ENCODE results near the gene NPBWR2. TPM values are rescaled to one million over a fixed set of nuclear protein-coding genes. Genes with fewer than 3 reads are reported as not detected.

NPBWR2 gene
- total and polyA plus RNA-seq, 9 of the 15 experiments (the other 6 are each of a cell fraction or from before 2014, with no cell fraction given): not detected

DNA sequence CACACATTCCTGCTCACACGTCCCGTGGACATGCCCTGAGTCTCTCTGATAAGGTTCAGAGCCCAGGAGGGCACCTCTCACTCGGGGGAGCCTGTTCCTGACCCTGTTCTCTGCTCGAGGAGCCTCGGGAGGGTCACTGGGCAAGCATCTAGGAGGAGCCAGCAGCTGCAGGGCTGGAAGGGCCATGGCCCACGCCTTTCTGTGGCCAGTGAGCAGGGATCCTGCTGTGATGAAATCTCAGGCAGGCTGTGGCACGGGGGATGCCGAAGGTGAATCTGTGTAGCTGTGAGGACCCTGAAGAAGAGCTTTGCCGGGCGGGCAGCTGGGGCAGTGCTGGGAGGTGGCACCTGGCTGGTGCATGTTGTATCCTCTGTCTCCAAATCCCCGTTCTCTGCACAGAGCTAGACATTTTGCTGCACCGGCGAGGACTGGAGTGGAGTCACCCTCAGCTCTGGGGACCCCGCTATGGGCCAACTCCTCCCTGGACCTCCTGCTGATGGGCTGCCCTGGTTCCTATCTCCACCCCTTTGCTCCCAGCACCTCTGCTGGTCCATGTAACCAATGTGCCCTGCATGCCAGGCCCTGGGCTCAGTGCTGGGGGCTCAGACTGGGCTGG, 7.1 kb upstream of the NPBWR2 start (continued):
- TF ChIP-seq MTA2 (IDR thresholded peaks at IDR 0.05; ENCODE audit: low read depth): no peak
- TF ChIP-seq CREB1 (IDR thresholded peaks at IDR 0.05): no peak
- no peak for TF ChIP-seq CREB1 (CRISPR knock-in tag; IDR thresholded peaks at IDR 0.05)

DNA sequence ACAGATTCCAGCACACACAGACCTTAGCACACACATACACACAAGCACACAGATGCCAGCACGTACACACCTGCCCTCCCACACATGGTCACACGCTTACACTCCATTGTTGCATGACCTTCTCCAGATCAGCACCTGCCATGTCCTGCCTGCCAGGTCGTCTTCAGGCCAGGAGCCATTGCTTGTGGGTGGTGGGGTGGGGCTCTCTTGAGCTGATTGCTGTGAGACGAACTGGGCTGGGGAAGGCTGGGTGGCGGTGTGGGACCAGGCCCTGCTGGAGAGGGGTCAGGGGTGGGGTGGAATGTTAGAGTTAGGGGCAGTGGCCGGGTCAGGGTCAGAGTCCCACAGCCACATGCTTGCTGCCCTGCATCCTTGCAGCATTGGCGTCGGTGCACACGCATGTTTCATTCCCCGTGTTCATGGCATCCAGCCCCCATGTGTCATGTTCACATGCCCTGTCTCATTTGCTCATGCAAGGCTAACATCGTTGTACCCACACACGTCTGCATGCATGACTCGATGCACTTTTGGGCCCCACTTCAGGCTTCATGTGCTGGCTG, 6.5 kb upstream of the NPBWR2 start:
- no peak for DNase-seq (ENCODE audit: extremely low read depth in 1 of 4, low spot score in 3 of 4)
- no peak overlapping the region for H3K4me2 ChIP-seq (ENCODE audit: insufficient read depth, low read length)
- ChIA-PET POLR2A (interaction anchor here (0.6 kb wide), 1 partner anchor 598 kb away, joined by 4 read pairs; no protein-coding TSS in a partner anchor), CTCF (ENCODE audit: low intra/inter-chr PET ratio) (no interaction called here)
- ATAC-seq: no peak
- no peaks in the 10 kb centered on the region for H3K79me2 ChIP-seq (ENCODE audit: control insufficient read depth, insufficient read depth, low read length)
- H3K27me3 ChIP-seq (ENCODE audit: control insufficient read depth in 2 of 2, insufficient read depth in 2 of 2, low read length in 2 of 2): peaks cover 26 to 64% of the 10 kb centered on the region in 2 experiments; a peak in 4 of 5 replicates
- no peak overlapping the region for H3K9ac ChIP-seq (ENCODE audit: insufficient read depth in 1 of 2, low read depth in 2 of 2, low read length in 2 of 2)
- H3K9me3 ChIP-seq (replicated peaks; ENCODE audit: control insufficient read depth, insufficient read depth, low read depth, low read length): no peaks in the 10 kb centered on the region
- H3K4me1 ChIP-seq (replicated peaks in 1 of 2; ENCODE audit: control insufficient read depth in 2 of 2, insufficient read depth in 2 of 2, low read length in 2 of 2): peaks cover 0 to 26% of the 10 kb centered on the region in 2 experiments; a peak in 1 of 5 replicates
- no peak overlapping the region for H2AFZ ChIP-seq (ENCODE audit: low read depth, low read length)
- H3K4me3 ChIP-seq: no peak overlapping the region
- 2% methylated on average over 13 of the region's 13 CpGs for WGBS (ENCODE audit: insufficient coverage, low coverage, missing lambda C conversion rate)
- no peak overlapping the region for H3K27ac ChIP-seq (ENCODE audit: extremely low read depth, low read depth, low read length)
- H3K9me1 ChIP-seq (ENCODE audit: control insufficient read depth, insufficient read depth, low read length): no peaks in the 10 kb centered on the region
- intact Hi-C loops (cut with micrococcal nuclease) (no loop called here), in situ Hi-C loops (cut with MboI) (no loop called here)
- FAIRE-seq: no peak
- no peaks in the 10 kb centered on the region for H3K36me3 ChIP-seq (ENCODE audit: control insufficient read depth, insufficient read depth, low read length)
- BruUV-seq (replicated peaks): no TSS peak
- peaks cover 16% of the 10 kb centered on the region for H4K20me1 ChIP-seq (replicated peaks; ENCODE audit: control insufficient read depth, insufficient read depth, low read length)
- TF ChIP-seq GTF2F1 (IDR thresholded peaks at IDR 0.05; ENCODE audit: low read depth, low read length) (no peak), CEBPG (CRISPR knock-in tag; IDR thresholded peaks at IDR 0.05) (no peak), CEBPG (tag; conservative IDR thresholded peaks at IDR 0.05 in 1 of 2, IDR thresholded peaks at IDR 0.05 in 1 of 2) (no peak), NCOA6 (IDR thresholded peaks at IDR 0.05) (no peak), RFX5 (IDR thresholded peaks at IDR 0.05; ENCODE audit: low read depth, low read length) (no peak), PYGO2 (tag; IDR thresholded peaks at IDR 0.05) (no peak), RNF2 (IDR thresholded peaks at IDR 0.05) (no peak), ZNF140 (CRISPR knock-in tag; IDR thresholded peaks at IDR 0.05) (no peak)
- TF ChIP-seq, protein P1, sequence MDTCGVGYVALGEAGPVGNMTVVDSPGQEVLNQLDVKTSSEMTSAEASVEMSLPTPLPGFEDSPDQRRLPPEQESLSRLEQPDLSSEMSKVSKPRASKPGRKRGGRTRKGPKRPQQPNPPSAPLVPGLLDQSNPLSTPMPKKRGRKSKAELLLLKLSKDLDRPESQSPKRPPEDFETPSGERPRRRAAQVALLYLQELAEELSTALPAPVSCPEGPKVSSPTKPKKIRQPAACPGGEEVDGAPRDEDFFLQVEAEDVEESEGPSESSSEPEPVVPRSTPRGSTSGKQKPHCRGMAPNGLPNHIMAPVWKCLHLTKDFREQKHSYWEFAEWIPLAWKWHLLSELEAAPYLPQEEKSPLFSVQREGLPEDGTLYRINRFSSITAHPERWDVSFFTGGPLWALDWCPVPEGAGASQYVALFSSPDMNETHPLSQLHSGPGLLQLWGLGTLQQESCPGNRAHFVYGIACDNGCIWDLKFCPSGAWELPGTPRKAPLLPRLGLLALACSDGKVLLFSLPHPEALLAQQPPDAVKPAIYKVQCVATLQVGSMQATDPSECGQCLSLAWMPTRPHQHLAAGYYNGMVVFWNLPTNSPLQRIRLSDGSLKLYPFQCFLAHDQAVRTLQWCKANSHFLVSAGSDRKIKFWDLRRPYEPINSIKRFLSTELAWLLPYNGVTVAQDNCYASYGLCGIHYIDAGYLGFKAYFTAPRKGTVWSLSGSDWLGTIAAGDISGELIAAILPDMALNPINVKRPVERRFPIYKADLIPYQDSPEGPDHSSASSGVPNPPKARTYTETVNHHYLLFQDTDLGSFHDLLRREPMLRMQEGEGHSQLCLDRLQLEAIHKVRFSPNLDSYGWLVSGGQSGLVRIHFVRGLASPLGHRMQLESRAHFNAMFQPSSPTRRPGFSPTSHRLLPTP (IDR thresholded peaks at IDR 0.05; ENCODE audit: borderline replicate concordance, extremely low read depth, insufficient read length): no peak
- TF ChIP-seq, protein P2, sequence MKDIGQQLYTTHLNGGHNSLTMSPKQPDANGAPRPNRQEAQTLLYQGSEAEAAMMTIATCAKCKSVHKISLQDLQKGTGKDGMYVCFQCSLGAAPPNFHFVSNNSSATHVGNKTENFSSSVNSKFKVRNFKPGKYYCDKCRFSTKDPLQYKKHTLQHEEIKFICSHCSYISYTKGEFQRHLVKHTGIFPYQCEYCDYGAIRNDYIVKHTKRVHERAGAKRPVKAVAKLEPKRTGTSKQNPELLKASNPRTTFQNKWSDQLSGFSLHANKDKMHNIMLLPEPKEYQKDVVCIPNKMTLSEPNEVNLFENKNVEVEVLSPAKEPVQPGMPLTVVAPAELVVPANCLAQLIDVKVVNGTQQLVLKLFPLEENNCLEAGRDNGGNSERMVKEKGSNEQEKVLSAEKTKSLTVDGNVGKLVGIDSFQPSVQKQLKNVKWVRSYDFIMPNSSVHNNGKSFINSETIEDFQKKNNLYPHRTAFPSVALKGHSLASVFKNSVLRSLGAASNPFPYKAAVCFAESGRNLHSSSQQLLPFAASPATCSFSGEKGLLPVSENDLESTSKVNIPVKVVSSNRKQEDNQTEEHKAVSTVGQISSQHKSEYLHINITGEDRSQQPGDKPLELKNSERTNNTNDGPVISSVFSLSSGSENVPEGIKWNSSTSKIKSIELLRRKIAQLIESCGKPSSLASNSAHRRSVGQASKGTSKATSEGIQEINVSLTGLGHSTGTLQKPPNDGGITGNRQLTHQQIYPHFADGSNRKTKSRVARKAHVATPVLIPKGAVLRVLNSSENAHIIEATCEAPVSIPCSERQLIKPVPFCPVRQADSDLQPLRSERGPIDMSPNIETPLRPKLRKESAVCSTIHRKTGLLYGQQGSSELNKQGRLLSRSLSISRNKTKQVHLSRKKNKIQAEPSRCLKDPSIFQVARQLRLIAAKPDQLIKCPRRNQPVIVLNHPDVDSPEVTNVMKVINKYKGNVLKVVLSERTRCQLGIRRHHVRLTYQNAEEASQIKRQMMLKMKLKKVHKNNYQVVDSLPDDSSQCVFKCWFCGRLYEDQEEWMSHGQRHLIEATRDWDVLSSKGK (CRISPR knock-in tag; IDR thresholded peaks at IDR 0.05): no peak
- TF ChIP-seq, protein P3, sequence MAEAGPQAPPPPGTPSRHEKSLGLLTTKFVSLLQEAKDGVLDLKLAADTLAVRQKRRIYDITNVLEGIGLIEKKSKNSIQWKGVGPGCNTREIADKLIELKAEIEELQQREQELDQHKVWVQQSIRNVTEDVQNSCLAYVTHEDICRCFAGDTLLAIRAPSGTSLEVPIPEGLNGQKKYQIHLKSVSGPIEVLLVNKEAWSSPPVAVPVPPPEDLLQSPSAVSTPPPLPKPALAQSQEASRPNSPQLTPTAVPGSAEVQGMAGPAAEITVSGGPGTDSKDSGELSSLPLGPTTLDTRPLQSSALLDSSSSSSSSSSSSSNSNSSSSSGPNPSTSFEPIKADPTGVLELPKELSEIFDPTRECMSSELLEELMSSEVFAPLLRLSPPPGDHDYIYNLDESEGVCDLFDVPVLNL (CRISPR knock-in tag; IDR thresholded peaks at IDR 0.05; ENCODE audit: low read depth): no peak
